ENCODE results near the gene SOX6.

SOX6 gene

DNA sequence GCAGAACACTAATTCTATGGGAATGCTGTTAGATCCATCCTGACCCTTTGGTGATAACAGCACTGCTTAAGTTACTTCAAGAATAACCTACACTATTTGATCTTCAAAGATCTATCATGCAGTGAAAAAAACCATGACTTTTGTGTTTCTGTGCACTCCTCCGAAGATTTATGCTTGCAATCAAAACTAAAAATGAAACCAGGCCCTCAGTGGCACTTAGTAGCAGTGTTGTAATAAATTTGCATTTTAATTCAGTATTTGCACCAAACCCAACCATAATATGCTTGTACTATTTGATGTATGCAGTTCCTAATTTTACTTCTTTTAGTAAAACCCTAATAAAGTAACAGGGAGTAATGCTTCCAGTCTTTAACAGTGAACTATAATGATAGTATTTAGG lies 130.7 kb downstream of the SOX6 start:
- Histone ChIP-seq H3K4me3 (ENCODE audit: low read length) (no peak overlapping the region), H3K9ac (ENCODE audit: low read depth, low read length) (no peak overlapping the region), H3K27me3 (ENCODE audit: insufficient read depth, low read length) (no peaks in the 10 kb centered on the region), H3K36me3 (ENCODE audit: insufficient read depth, low read length) (no peaks in the 10 kb centered on the region), H3K27ac (ENCODE audit: low read depth, low read length) (no peak overlapping the region), H3K4me1 (ENCODE audit: insufficient read depth, low read length) (peaks cover 13% of the 10 kb centered on the region; the same call in 1 of the 2 replicates), H3K9me3 (ENCODE audit: insufficient read depth, low read depth, low read length) (no peaks in the 10 kb centered on the region)
- 95% methylated on average over 1 of the region's 1 CpG for WGBS

DNA sequence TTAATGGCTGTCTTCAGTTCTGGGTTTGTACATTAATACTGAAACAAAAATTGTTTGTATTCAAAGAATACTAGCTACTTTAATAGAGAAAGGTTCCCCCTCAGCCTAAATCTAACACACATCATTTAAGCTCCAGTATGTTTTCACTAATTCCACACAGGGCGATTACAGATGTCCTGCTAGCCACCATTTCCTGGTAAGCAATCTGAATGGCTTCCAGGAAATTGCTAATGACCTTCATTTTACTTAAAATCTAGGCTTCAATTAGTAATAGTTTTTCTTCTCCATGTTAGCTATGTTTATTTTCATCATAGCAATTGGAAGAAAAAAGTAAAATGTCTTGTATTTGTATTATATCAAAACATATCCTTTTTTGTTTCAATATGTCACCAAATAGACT lies 132.8 kb downstream of the SOX6 start:
- Histone ChIP-seq H3K27ac (ENCODE audit: low read depth, low read length) (no peak overlapping the region), H3K9ac (ENCODE audit: low read depth, low read length) (no peak overlapping the region)

DNA sequence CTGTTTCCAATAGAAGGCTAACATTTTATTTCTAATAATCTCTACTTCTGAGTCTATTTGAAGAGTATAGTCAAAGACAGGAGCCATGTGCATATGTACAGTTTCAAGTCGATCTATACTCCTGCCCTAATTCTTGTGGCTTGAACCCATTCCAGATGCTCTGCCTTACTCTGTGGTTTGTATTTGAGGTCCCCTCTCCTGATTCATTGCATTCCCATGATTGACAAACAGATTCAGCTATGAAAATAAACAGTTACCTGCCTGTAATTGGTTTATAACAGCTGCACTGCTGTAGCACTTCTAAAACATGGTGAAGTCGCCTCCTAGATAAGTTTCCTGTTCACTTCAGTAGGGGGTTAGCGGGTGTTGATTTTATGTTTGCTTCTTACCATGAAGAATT lies 138.7 kb downstream of the SOX6 start:
- peaks cover 4% of the 10 kb centered on the region; the same call in 1 of the 2 replicates for H3K4me1 ChIP-seq (ENCODE audit: insufficient read depth, low read length)

More for the DNA sequence above, 132.8 kb downstream of the SOX6 start:
- 95% methylated on average over 1 of the region's 1 CpG for WGBS
- Histone ChIP-seq H3K9me3 (ENCODE audit: insufficient read depth, low read depth, low read length) (no peaks in the 10 kb centered on the region), H3K27me3 (ENCODE audit: insufficient read depth, low read length) (no peaks in the 10 kb centered on the region), H3K4me1 (ENCODE audit: insufficient read depth, low read length) (peaks cover 13% of the 10 kb centered on the region; the same call in 1 of the 2 replicates), H3K4me3 (ENCODE audit: low read length) (no peak overlapping the region), H3K36me3 (ENCODE audit: insufficient read depth, low read length) (no peaks in the 10 kb centered on the region)

DNA sequence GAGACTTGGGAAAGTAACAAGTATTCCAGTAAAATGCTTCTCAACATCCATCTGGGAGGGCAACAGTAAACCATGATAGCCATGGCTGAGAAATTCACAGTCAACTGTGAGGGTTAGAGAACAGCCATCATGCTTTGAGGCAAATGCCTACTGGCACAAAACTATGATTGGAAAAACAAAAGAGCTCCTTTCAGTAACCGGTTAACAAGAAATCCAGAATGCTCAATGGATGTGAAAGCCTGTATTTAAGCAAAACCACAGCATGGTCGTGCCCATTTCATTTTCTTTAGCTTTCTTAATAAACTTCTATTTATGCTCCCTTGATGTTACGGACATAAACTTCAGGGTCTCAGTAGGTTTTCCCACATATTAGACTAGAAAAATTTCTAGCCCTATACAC lies 139.5 kb downstream of the SOX6 start:
- H3K4me1 ChIP-seq (ENCODE audit: insufficient read depth, low read length), result peaks cover 4% of the 10 kb centered on the region; the same call in 1 of the 2 replicates
- H3K9me3 ChIP-seq (ENCODE audit: insufficient read depth, low read depth, low read length), result no peaks in the 10 kb centered on the region
- no peak overlapping the region for H3K4me3 ChIP-seq (ENCODE audit: low read length)
- H3K27me3 ChIP-seq (ENCODE audit: insufficient read depth, low read length), result no peaks in the 10 kb centered on the region
- no peak overlapping the region for H3K27ac ChIP-seq (ENCODE audit: low read depth, low read length)
- H3K36me3 ChIP-seq (ENCODE audit: insufficient read depth, low read length), result no peaks in the 10 kb centered on the region
- H3K9ac ChIP-seq (ENCODE audit: low read depth, low read length), result no peak overlapping the region
- WGBS, result 84% methylated on average over 3 of the region's 3 CpGs

More for the DNA sequence above, 138.7 kb downstream of the SOX6 start:
- WGBS, result 94% methylated on average over 2 of the region's 3 CpGs
- Histone ChIP-seq H3K4me3 (ENCODE audit: low read length) (no peak overlapping the region), H3K27ac (ENCODE audit: low read depth, low read length) (no peak overlapping the region), H3K36me3 (ENCODE audit: insufficient read depth, low read length) (no peaks in the 10 kb centered on the region), H3K9me3 (ENCODE audit: insufficient read depth, low read depth, low read length) (no peaks in the 10 kb centered on the region), H3K9ac (ENCODE audit: low read depth, low read length) (no peak overlapping the region), H3K27me3 (ENCODE audit: insufficient read depth, low read length) (no peaks in the 10 kb centered on the region)

DNA sequence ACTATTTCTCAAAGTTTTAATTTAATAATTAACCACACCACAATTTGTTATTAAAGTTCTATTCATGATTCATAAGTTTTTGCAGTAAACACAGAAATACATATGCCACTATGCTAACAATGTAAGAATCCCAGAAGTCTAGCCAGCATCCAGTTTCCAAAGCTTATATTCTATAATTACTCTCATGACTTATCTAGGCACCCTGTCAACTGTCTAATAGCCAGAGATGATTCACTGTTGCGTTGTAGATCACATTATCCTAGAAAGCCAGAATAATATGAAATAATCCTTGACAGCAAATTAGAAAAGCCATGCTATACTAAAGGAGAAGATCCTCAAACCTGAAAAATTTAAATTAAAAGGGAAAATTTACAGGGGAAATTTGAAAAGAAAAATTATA lies 141.0 kb downstream of the SOX6 start:
- Histone ChIP-seq H3K36me3 (ENCODE audit: insufficient read depth, low read length) (no peaks in the 10 kb centered on the region), H3K27ac (ENCODE audit: low read depth, low read length) (no peak overlapping the region), H3K4me1 (ENCODE audit: insufficient read depth, low read length) (peaks cover 6% of the 10 kb centered on the region; the same call in 1 of the 2 replicates), H3K9me3 (ENCODE audit: insufficient read depth, low read depth, low read length) (no peaks in the 10 kb centered on the region), H3K9ac (ENCODE audit: low read depth, low read length) (no peak overlapping the region), H3K4me3 (ENCODE audit: low read length) (no peak overlapping the region), H3K27me3 (ENCODE audit: insufficient read depth, low read length) (no peaks in the 10 kb centered on the region)
- WGBS, result 86% methylated on average over 1 of the region's 1 CpG

DNA sequence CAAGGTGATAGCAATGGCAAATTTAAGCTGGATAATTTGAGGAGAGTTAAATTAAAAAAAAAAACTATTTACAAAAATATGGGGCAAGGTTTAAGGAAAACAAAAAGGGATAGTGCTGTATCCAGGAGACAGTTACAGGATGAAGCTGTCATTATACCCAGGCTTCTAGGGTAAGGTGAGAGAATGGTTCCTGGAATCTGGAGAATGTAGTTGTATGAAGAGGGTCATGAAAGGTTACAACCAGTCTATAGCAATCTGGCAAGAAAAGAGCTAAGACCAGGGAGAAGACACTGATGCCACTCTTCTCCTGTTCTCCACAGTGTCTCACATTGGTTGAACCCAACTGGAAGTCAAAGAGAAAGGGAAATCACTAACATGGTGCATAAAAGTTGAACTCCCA lies 144.9 kb downstream of the SOX6 start:
- Histone ChIP-seq H3K27ac (ENCODE audit: low read depth, low read length) (no peak overlapping the region), H3K36me3 (ENCODE audit: insufficient read depth, low read length) (no peaks in the 10 kb centered on the region), H3K4me1 (ENCODE audit: insufficient read depth, low read length) (peaks cover 6% of the 10 kb centered on the region; the same call in 1 of the 2 replicates), H3K27me3 (ENCODE audit: insufficient read depth, low read length) (no peaks in the 10 kb centered on the region), H3K9me3 (ENCODE audit: insufficient read depth, low read depth, low read length) (no peaks in the 10 kb centered on the region), H3K9ac (ENCODE audit: low read depth, low read length) (no peak overlapping the region), H3K4me3 (ENCODE audit: low read length) (no peak overlapping the region)

DNA sequence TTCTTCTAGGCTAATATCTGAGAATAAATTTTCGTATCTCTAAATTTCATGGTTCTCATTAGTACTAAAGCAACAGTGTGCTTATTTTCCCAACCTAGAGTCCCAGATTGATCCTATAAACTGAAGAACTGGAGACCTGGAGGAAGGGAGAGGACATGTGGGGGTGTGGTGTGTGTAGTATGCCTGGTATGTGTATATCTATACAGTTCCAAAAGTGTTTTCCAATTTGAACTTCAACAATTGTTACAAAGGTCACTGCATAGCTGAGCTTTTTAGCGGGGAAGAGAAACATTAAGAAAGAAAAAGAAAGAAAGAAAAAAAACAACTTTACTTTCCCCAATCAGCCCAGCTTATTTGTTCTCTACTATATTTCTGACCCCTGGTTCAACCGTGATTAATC lies 152.1 kb downstream of the SOX6 start:
- H3K9ac ChIP-seq (ENCODE audit: low read depth, low read length), result no peak overlapping the region
- H3K36me3 ChIP-seq (ENCODE audit: insufficient read depth, low read length), result no peaks in the 10 kb centered on the region
- H3K4me3 ChIP-seq (ENCODE audit: low read length), result no peak overlapping the region
- H3K9me3 ChIP-seq (ENCODE audit: insufficient read depth, low read depth, low read length), result no peaks in the 10 kb centered on the region
- 100% methylated on average over 1 of the region's 3 CpGs for WGBS
- no peak overlapping the region for H3K27ac ChIP-seq (ENCODE audit: low read depth, low read length)
- no peaks in the 10 kb centered on the region for H3K4me1 ChIP-seq (ENCODE audit: insufficient read depth, low read length)
- no peaks in the 10 kb centered on the region for H3K27me3 ChIP-seq (ENCODE audit: insufficient read depth, low read length)

DNA sequence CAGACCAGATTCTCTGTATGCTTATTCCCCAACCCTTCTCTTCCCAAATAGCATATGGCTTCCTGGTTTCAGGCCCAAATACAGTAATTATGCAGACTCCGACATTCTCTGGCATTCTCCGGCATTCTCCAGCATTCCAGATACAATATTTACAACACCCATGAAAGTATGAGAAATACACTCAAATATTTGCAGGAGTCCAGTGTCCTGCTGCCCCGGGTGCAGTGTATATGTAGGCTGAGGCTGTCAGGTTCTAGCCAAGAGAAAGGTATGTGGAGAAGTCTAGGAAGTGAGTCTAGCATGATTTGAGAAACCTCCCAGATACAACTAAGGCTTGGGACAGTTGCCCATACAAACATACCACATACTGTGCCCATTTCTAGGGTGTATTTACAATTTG lies 160.7 kb downstream of the SOX6 start:
- Histone ChIP-seq H3K27ac (ENCODE audit: low read depth, low read length) (no peak overlapping the region), H3K4me3 (ENCODE audit: low read length) (no peak overlapping the region), H3K36me3 (ENCODE audit: insufficient read depth, low read length) (no peaks in the 10 kb centered on the region), H3K4me1 (ENCODE audit: insufficient read depth, low read length) (peaks cover 17% of the 10 kb centered on the region; the same call in 1 of the 2 replicates), H3K9ac (ENCODE audit: low read depth, low read length) (no peak overlapping the region), H3K9me3 (ENCODE audit: insufficient read depth, low read depth, low read length) (no peaks in the 10 kb centered on the region), H3K27me3 (ENCODE audit: insufficient read depth, low read length) (no peaks in the 10 kb centered on the region)
- WGBS, result 88% methylated on average over 3 of the region's 3 CpGs

DNA sequence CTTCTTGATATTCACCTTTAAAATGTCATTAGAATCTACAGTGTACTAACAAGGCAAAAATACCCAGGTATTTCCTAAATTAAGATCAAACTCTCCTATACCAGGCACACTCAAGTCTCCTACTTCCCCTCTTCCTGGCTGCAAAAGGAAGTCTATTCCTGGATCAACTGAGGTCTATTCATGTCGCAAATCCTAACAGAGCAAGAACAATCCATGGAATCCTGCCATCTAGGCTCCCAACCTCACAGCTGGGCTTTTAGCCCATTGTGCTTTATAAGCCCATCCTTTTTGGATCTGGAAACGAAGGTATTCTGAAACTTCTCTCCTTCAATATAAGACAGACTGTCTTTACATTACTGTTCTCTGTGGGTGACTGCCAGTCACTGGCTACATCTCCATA lies 161.8 kb downstream of the SOX6 start:
- H3K9ac ChIP-seq (ENCODE audit: low read depth, low read length), result no peak overlapping the region
- 76% methylated on average over 2 of the region's 2 CpGs for WGBS
- no peak overlapping the region for H3K27ac ChIP-seq (ENCODE audit: low read depth, low read length)
- no peak overlapping the region for H3K4me3 ChIP-seq (ENCODE audit: low read length)
- no peaks in the 10 kb centered on the region for H3K27me3 ChIP-seq (ENCODE audit: insufficient read depth, low read length)
- H3K4me1 ChIP-seq (ENCODE audit: insufficient read depth, low read length), result peaks cover 17% of the 10 kb centered on the region; the same call in 1 of the 2 replicates
- H3K36me3 ChIP-seq (ENCODE audit: insufficient read depth, low read length), result no peaks in the 10 kb centered on the region
- H3K9me3 ChIP-seq (ENCODE audit: insufficient read depth, low read depth, low read length), result no peaks in the 10 kb centered on the region

DNA sequence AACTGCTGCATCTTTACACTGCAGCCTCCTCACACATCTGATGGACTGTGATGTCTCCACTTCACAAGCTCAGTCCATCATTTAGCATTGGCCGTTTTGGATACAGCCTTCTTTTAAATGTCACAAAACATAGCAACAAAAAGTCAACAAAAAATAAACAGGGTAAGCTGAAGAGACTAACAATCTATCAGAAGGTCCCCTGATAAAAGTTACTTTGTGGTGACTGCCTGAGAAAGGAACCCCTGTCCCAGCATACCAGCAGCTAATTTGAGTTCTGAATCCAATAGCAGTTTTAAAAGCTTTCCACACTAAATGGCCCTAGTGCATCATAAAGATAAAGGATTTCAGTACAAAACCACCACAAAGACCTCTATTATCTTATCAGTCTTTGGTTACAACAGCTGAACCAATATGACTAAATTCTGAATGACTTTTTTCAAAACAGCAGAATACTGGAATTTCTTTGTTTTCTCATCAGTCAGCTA lies 162.4 kb downstream of the SOX6 start:
- Histone ChIP-seq H3K27ac (ENCODE audit: low read depth, low read length) (no peak overlapping the region), H3K27me3 (ENCODE audit: insufficient read depth, low read length) (no peaks in the 10 kb centered on the region), H3K9ac (ENCODE audit: low read depth, low read length) (no peak overlapping the region), H3K4me3 (ENCODE audit: low read length) (no peak overlapping the region), H3K36me3 (ENCODE audit: insufficient read depth, low read length) (no peaks in the 10 kb centered on the region), H3K4me1 (ENCODE audit: insufficient read depth, low read length) (peaks cover 17% of the 10 kb centered on the region; the same call in 1 of the 2 replicates), H3K9me3 (ENCODE audit: insufficient read depth, low read depth, low read length) (no peaks in the 10 kb centered on the region)
- WGBS, result 66% methylated on average over 1 of the region's 1 CpG

DNA sequence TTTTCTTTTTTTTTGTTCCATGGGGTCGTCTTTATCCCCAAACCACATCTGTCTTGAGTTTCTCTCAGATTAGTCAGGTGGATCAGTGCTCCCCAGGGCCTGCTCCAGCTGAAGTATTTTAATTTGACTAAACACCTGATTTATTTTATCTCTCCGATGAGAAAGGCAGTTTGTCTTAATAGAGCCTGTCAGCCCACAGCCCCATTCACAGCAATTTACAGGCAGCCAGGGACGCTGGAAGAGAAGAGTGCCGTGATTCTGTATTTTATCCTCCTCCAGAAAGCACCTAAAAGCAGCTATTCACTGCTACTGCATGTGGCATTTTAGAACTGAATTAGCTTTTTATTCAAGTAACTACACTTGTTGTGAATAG lies 164.5 kb downstream of the SOX6 start:
- Histone ChIP-seq H3K9ac (ENCODE audit: low read depth, low read length) (no peak overlapping the region), H3K4me3 (ENCODE audit: low read length) (no peak overlapping the region), H3K27ac (ENCODE audit: low read depth, low read length) (no peak overlapping the region), H3K4me1 (ENCODE audit: insufficient read depth, low read length) (peaks cover 17% of the 10 kb centered on the region; the same call in 1 of the 2 replicates), H3K36me3 (ENCODE audit: insufficient read depth, low read length) (no peaks in the 10 kb centered on the region), H3K9me3 (ENCODE audit: insufficient read depth, low read depth, low read length) (no peaks in the 10 kb centered on the region), H3K27me3 (ENCODE audit: insufficient read depth, low read length) (no peaks in the 10 kb centered on the region)
- WGBS, result 87% methylated on average over 4 of the region's 4 CpGs

All from HUES64 (cell line).